ENCODE data around the gene ARHGAP29. TPM values are rescaled to one million over a fixed set of nuclear protein-coding genes. Genes with fewer than 3 reads are reported as not detected.
"Not testable (repeated sequence)": the region's sequence is repeated elsewhere in the genome, so short reads cannot be mapped to it uniquely, and the experiment has no call there.

The ARHGAP29 gene
- total RNA-seq, 3 donors from 2014 or later: 49.1 to 88.0 (median 70.8) TPM

DNA sequence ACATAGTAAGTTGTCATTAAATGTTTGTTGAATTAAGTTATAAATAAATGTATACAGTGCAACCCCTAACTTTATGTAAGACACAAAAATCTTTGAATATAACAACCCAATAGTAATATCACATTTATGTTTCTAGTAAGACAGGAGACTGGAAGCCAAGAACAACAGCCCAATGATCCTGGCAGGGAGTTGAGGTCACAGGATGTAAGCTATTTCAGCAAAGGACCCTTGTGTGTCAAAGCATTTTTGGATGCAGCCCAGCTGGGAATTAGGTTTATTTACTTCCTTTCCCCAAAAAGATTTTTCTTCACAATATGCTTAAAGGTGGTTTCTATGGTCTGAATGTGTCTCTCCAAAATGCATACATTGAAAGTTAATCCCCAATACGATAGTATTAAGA, 82.4 kb downstream of the ARHGAP29 start:
- no peaks in the 10 kb centered on the region for H3K36me3 ChIP-seq

DNA sequence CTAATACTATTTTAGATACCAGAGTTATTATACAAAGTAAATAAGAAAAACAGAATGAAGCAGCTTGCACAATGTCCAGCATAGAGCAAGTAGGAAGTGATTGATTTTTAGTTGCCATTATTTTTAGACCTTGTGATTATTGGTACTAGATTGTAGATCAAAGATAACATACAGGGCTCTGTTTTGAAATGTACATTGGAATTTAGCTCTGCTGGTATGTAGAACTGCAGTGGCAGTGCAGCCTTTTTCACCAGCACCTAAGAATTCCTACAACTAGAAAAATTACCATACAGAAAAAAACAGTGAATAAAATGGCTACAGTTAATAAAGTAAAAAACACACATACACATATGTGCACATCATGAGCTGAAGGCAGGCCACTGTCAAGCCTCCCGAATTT, 84.3 kb downstream of the ARHGAP29 start:
- no peak for DNase-seq (ENCODE audit: low spot score in 2 of 2)
- no peaks in the 10 kb centered on the region for H3K27me3 ChIP-seq
- H3K36me3 ChIP-seq: no peaks in the 10 kb centered on the region
- no peaks in the 10 kb centered on the region for H3K9me3 ChIP-seq
- H3K4me1 ChIP-seq: no peaks in the 10 kb centered on the region
- H3K27ac ChIP-seq: no peak overlapping the region
- TF ChIP-seq, protein P1, sequence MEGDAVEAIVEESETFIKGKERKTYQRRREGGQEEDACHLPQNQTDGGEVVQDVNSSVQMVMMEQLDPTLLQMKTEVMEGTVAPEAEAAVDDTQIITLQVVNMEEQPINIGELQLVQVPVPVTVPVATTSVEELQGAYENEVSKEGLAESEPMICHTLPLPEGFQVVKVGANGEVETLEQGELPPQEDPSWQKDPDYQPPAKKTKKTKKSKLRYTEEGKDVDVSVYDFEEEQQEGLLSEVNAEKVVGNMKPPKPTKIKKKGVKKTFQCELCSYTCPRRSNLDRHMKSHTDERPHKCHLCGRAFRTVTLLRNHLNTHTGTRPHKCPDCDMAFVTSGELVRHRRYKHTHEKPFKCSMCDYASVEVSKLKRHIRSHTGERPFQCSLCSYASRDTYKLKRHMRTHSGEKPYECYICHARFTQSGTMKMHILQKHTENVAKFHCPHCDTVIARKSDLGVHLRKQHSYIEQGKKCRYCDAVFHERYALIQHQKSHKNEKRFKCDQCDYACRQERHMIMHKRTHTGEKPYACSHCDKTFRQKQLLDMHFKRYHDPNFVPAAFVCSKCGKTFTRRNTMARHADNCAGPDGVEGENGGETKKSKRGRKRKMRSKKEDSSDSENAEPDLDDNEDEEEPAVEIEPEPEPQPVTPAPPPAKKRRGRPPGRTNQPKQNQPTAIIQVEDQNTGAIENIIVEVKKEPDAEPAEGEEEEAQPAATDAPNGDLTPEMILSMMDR (IDR thresholded peaks at IDR 0.05): no peak
- TF ChIP-seq POLR2AphosphoS5 (IDR thresholded peaks at IDR 0.05) (no peak), POLR2A (IDR thresholded peaks at IDR 0.05) (no peak)
- intact Hi-C loops (cut with DNase I; ENCODE audit: low total_unique reads): no loop called here
- H3K4me3 ChIP-seq: no peak overlapping the region

More for the DNA sequence above, 82.4 kb downstream of the ARHGAP29 start:
- TF ChIP-seq POLR2AphosphoS5 (IDR thresholded peaks at IDR 0.05) (no peak), POLR2A (IDR thresholded peaks at IDR 0.05) (no peak)
- TF ChIP-seq, protein P1 (IDR thresholded peaks at IDR 0.05): no peak
- no peaks in the 10 kb centered on the region for H3K27me3 ChIP-seq
- no peak overlapping the region for H3K4me3 ChIP-seq
- no peak overlapping the region for H3K27ac ChIP-seq
- no peaks in the 10 kb centered on the region for H3K9me3 ChIP-seq
- no peak for DNase-seq (ENCODE audit: low spot score in 2 of 2)
- intact Hi-C loops (cut with DNase I; ENCODE audit: low total_unique reads): no loop called here
- H3K4me1 ChIP-seq: no peaks in the 10 kb centered on the region

DNA sequence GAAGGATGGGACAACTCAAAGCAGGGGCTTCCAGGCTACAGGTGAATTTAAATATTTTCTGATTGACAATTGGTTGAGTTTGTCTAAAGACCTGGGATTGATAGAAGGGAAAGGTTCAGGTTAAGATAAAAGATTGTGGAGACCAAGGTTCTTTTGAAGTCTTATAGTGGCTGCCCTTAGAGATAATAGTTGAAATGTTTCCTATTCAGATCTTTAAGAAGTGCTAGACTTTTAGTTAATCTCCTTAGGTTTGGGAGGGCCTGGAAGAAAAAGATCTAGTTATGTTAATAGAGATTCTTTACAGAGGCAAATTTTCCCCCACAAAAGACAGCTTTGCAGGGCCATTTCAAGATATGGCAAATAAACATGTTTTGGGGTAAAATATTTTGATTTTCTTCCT, 88.2 kb downstream of the ARHGAP29 start:
- H3K4me3 ChIP-seq; DNase-seq (ENCODE audit: low spot score in 2 of 2); H3K4me1 ChIP-seq; intact Hi-C loops (cut with DNase I; ENCODE audit: low total_unique reads); H3K27ac ChIP-seq; H3K27me3 ChIP-seq; H3K9me3 ChIP-seq; H3K36me3 ChIP-seq: not testable (repeated sequence)

DNA sequence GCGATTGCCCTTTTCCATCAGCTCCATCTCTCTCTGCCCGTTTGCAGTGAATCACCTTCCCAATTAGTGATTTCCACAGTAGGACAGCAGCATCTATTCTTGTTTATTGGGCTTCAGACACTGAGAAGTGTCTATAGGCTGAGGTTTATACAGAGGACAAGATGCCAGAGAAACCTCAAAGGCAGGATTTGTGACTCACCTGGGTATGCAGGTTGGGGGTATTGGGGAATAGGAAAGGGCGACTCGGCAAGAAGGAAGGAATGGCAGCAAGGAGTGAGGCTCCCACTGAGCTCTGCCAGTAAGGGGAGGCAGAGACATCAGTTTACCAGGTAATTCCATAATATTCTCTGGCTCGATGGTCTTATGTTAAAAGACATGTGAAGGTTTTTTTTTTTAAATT, 91.1 kb downstream of the ARHGAP29 start:
- H3K4me1 ChIP-seq: no peaks in the 10 kb centered on the region
- no peaks in the 10 kb centered on the region for H3K36me3 ChIP-seq
- intact Hi-C loops (cut with DNase I; ENCODE audit: low total_unique reads): no loop called here
- no peak overlapping the region for H3K4me3 ChIP-seq
- no peak overlapping the region for H3K27ac ChIP-seq
- no peaks in the 10 kb centered on the region for H3K27me3 ChIP-seq
- H3K9me3 ChIP-seq: no peaks in the 10 kb centered on the region
- TF ChIP-seq POLR2AphosphoS5 (IDR thresholded peaks at IDR 0.05): no peak
- TF ChIP-seq, protein P1 (IDR thresholded peaks at IDR 0.05): no peak
- TF ChIP-seq POLR2A (IDR thresholded peaks at IDR 0.05): no peak
- DNase-seq (ENCODE audit: low spot score in 2 of 2): no peak

DNA sequence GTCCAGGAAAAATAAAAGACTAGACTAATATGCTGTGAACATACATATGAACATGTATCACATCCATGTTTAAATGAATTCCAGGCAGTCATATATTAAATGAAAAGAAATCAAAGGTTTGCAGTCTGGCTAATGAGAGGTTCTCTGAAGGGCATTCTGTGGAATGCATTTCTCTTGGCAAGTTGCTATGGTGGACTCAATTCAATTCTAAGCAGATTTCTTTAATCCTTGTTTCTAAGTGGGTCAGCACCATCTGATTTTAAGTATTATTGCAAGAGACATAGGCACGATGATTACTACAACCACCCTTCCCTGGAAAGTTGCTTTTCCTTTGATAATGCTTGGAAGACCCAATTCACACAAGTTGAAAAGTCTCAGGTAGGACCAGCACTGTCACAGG, 92.5 kb downstream of the ARHGAP29 start:
- H3K9me3 ChIP-seq: no peaks in the 10 kb centered on the region
- H3K4me3 ChIP-seq: no peak overlapping the region
- no peaks in the 10 kb centered on the region for H3K4me1 ChIP-seq
- H3K36me3 ChIP-seq: no peaks in the 10 kb centered on the region
- no peaks in the 10 kb centered on the region for H3K27me3 ChIP-seq
- intact Hi-C loops (cut with DNase I; ENCODE audit: low total_unique reads): no loop called here
- TF ChIP-seq POLR2A (IDR thresholded peaks at IDR 0.05): no peak
- no peak for DNase-seq (ENCODE audit: low spot score in 2 of 2)
- H3K27ac ChIP-seq: no peak overlapping the region

DNA sequence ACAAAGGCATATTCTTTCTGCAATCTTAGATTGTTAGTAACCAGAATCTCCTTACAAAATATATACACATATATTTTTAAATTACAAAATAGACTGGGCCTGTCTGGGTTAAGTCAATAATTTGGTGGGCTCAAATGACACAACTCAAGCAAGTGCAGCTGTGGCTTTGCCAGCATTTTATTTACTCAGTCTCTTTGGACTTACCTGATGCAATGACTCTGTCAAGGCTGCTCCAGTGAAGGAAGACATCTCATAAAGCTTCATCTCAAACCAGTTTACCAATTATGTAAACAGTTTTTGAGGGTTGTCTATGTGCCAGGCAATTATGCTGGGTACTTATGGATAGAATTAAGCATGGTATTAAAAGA, 93.6 kb downstream of the ARHGAP29 start:
- no peaks in the 10 kb centered on the region for H3K27me3 ChIP-seq
- no peaks in the 10 kb centered on the region for H3K36me3 ChIP-seq
- H3K4me3 ChIP-seq: no peak overlapping the region
- TF ChIP-seq POLR2A (IDR thresholded peaks at IDR 0.05): no peak
- intact Hi-C loops (cut with DNase I; ENCODE audit: low total_unique reads): no loop called here
- no peak for DNase-seq (ENCODE audit: low spot score in 2 of 2)
- H3K27ac ChIP-seq: no peak overlapping the region
- no peaks in the 10 kb centered on the region for H3K4me1 ChIP-seq
- no peaks in the 10 kb centered on the region for H3K9me3 ChIP-seq

DNA sequence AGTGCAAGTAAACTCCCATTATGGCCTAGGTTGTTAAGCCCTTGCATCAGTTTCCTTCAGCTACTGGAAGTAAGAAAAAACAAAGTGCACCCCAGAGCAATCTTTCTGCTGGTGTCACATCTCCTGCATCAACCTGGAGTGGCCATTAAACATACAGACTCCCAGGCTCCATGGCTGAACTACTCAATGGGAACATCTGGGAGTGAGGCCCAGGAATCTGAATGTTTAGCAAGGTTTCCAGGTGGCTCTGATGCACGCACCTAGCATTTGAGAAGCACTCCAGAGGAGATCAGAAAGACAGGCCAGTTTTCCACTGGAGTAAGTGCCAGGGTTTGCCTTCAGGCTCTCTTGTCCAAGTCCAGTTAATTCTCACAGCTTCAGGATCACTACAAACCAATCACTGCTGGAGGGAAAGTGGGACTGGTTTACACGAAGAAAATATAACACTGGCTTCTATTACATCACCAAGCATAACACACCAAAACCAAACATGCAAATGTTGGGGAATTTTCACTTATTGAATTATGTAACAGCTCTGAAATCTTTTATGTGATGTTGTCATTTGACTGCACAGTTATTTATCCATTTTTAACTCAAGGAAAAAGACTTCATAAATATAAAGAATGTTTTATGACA, 94.1 kb downstream of the ARHGAP29 start:
- Histone ChIP-seq H3K9me3 (no peaks in the 10 kb centered on the region), H3K4me3 (no peak overlapping the region), H3K27ac (no peak overlapping the region), H3K27me3 (no peaks in the 10 kb centered on the region), H3K36me3 (no peaks in the 10 kb centered on the region), H3K4me1 (no peaks in the 10 kb centered on the region)
- intact Hi-C loops (cut with DNase I; ENCODE audit: low total_unique reads): no loop called here
- TF ChIP-seq, protein P1 (IDR thresholded peaks at IDR 0.05): no peak
- TF ChIP-seq POLR2AphosphoS5 (IDR thresholded peaks at IDR 0.05) (no peak), POLR2A (IDR thresholded peaks at IDR 0.05) (no peak)
- no peak for DNase-seq (ENCODE audit: low spot score in 2 of 2)
